CD4-positive, alpha-beta T cell treated with Interleukin-17A for 4 hours (primary cell): ENCODE measurements around the gene OCA2.
"Not testable (repeated sequence)": the region's sequence is repeated elsewhere in the genome, so short reads cannot be mapped to it uniquely, and the experiment has no call there.

Experiments
- DNase-seq: peaks from one replicate; pipeline ENCODE4 v3.0.0-alpha.2; 2020; ENCODE audit warnings: mixed read lengths

The OCA2 gene

GRCh38 chr15:27804569-27805260 is 294.4 kb downstream of the OCA2 start:
- DNase-seq = no peak

- DNase-seq = no peak
These were observed 300.3 kb downstream of the OCA2 start for GRCh38 chr15:27798807-27799206.

GRCh38 chr15:27797765-27798164 is 301.4 kb downstream of the OCA2 start:
- no peak for DNase-seq

GRCh38 chr15:27796405-27797320 is 302.5 kb downstream of the OCA2 start:
- no peak for DNase-seq

- DNase-seq = no peak
These were observed 306.3 kb downstream of the OCA2 start for GRCh38 chr15:27792756-27793264.

- DNase-seq = no peak
These were observed 308.8 kb downstream of the OCA2 start for GRCh38 chr15:27790270-27790669.

- no peak for DNase-seq
These were observed 311.2 kb downstream of the OCA2 start for GRCh38 chr15:27787931-27788330.

GRCh38 chr15:27784107-27784506 is 315.0 kb downstream of the OCA2 start:
- DNase-seq = no peak

GRCh38 chr15:27783678-27784077 is 315.4 kb downstream of the OCA2 start:
- no peak for DNase-seq

- no peak for DNase-seq
These were observed 317.0 kb downstream of the OCA2 start for GRCh38 chr15:27782125-27782524.

- DNase-seq = no peak
These were observed 322.6 kb downstream of the OCA2 start for GRCh38 chr15:27776501-27776900.

GRCh38 chr15:27774638-27775037 is 324.5 kb downstream of the OCA2 start:
- DNase-seq = no peak

GRCh38 chr15:27774191-27774590 is 324.9 kb downstream of the OCA2 start:
- no peak for DNase-seq

- DNase-seq = no peak
These were observed 327.2 kb downstream of the OCA2 start for GRCh38 chr15:27771892-27772291.

GRCh38 chr15:27770769-27771554 is 328.2 kb downstream of the OCA2 start:
- DNase-seq = no peak

- no peak for DNase-seq
These were observed 329.0 kb downstream of the OCA2 start for GRCh38 chr15:27770086-27770607.

GRCh38 chr15:27769652-27770051 is 329.5 kb downstream of the OCA2 start:
- no peak for DNase-seq

- no peak for DNase-seq
These were observed 330.2 kb downstream of the OCA2 start for GRCh38 chr15:27768732-27769475.

GRCh38 chr15:27767918-27768640 is 331.0 kb downstream of the OCA2 start:
- no peak for DNase-seq

GRCh38 chr15:27767430-27767829 is 331.7 kb downstream of the OCA2 start:
- DNase-seq = not testable (repeated sequence)

GRCh38 chr15:27764339-27764738 is 334.8 kb downstream of the OCA2 start:
- no peak for DNase-seq
